ENCODE data around the gene CPSF7. TPM values are rescaled to one million over a fixed set of nuclear protein-coding genes. Genes with fewer than 3 reads are reported as not detected.

The CPSF7 gene
- total RNA-seq, 1 donor from 2014 or later, result 63.2 TPM

Other genes with a start within 250 kb of the CPSF7 start
- gene PGA3, start 226.5 kb downstream of the CPSF7 start, total RNA-seq, result 0.43 TPM in 1 of 2 replicates, not detected in the other
- gene PGA4, start 207.6 kb downstream of the CPSF7 start, total RNA-seq, result 0.79 and 0.86 TPM in 2 replicates
- 0.79 and 1.4 TPM in 2 replicates for gene PGA5, start 188.8 kb downstream of the CPSF7 start, total RNA-seq
- 12.2 and 17.7 TPM in 2 replicates for gene VWCE, start 134.7 kb downstream of the CPSF7 start, total RNA-seq
- 222 and 251 TPM in 2 replicates for gene DDB1, start 96.9 kb downstream of the CPSF7 start, total RNA-seq
- 23.8 and 23.9 TPM in 2 replicates for gene TKFC, start 96.7 kb downstream of the CPSF7 start, total RNA-seq
- gene CYB561A3, start 68.1 kb downstream of the CPSF7 start, total RNA-seq, result 26.4 and 29.2 TPM in 2 replicates
- gene TMEM138, start 67.6 kb downstream of the CPSF7 start, total RNA-seq, result 32.9 and 36.8 TPM in 2 replicates
- gene TMEM216, start 37.4 kb downstream of the CPSF7 start, total RNA-seq, result 7.8 and 8.3 TPM in 2 replicates
- 35.5 and 38.8 TPM in 2 replicates for gene SDHAF2, start 149 bp upstream of the CPSF7 start, total RNA-seq
- 0.09 and 0.12 TPM in 2 replicates for gene LRRC10B, start 78.8 kb upstream of the CPSF7 start, total RNA-seq
- 3.7 and 3.8 TPM in 2 replicates for gene SYT7, start 151.1 kb upstream of the CPSF7 start, total RNA-seq

All from astrocyte (in vitro differentiated cells and primary cell).